Measurements from ENCODE around the gene CCL24.
"Not testable (repeated sequence)": the region's sequence is repeated elsewhere in the genome, so short reads cannot be mapped to it uniquely, and the experiment has no call there.

DNA sequence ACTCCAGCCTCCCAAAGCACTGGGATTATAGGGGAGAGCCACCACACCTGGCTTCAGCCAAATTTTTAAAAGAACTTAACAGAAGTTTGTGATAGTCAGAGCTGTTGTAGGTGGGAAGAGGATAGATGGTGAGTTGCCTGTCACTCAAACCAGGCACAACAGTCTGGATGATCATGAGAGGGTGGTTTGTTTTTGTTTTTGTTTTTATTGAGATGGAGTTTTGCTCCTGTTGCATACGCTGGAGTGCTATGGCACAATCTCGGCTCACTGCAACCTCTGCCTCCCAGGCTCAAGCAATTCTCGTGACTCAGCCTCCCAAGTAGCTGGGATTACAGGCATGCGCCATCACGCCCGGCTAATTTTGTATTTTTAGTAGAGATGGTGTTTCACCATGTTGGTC is 39.6 kb downstream of the CCL24 start:
- TF ChIP-seq, protein P1, sequence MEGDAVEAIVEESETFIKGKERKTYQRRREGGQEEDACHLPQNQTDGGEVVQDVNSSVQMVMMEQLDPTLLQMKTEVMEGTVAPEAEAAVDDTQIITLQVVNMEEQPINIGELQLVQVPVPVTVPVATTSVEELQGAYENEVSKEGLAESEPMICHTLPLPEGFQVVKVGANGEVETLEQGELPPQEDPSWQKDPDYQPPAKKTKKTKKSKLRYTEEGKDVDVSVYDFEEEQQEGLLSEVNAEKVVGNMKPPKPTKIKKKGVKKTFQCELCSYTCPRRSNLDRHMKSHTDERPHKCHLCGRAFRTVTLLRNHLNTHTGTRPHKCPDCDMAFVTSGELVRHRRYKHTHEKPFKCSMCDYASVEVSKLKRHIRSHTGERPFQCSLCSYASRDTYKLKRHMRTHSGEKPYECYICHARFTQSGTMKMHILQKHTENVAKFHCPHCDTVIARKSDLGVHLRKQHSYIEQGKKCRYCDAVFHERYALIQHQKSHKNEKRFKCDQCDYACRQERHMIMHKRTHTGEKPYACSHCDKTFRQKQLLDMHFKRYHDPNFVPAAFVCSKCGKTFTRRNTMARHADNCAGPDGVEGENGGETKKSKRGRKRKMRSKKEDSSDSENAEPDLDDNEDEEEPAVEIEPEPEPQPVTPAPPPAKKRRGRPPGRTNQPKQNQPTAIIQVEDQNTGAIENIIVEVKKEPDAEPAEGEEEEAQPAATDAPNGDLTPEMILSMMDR (IDR thresholded peaks at IDR 0.05; ENCODE audit: low read depth, low read length, poor library complexity, severe bottlenecking): not testable (repeated sequence)
- not testable (repeated sequence) for TF ChIP-seq EZH2phosphoT487 (IDR thresholded peaks at IDR 0.05; ENCODE audit: borderline replicate concordance, low read length)

All from DOHH2 (cell line).